NCI-H526 (cell line): ENCODE measurements around the gene SYT7.
"Not testable (repeated sequence)": the region's sequence is repeated elsewhere in the genome, so short reads cannot be mapped to it uniquely, and the experiment has no call there.

Source experiments
- DNase-seq, 2 experiments: peaks; one replicate each; lab custom pipeline; 2025; lab: John Stamatoyannopoulos, UW

The SYT7 gene

GRCh38 chr11:61581030-61581928 lies at the start of gene SYT7:
Gene SYT7 (minus strand): TSS chr11:61581076. CDS start chr11:61580820, 256 bp downstream.
- DNase-seq: peak; percentile 93 to 99

- DNase-seq: no peak
Measured at GRCh38 chr11:61630089-61630488, 49.2 kb upstream of the SYT7 start.

- DNase-seq: no peak
Measured at GRCh38 chr11:61629082-61629833, 48.4 kb upstream of the SYT7 start.

- DNase-seq: no peak
Measured at GRCh38 chr11:61628662-61628970, 47.7 kb upstream of the SYT7 start.

- peak; percentile 61 to 84 for DNase-seq
Measured at GRCh38 chr11:61627850-61628661, 47.2 kb upstream of the SYT7 start.

- peak; percentile 89 to 97 for DNase-seq
Measured at GRCh38 chr11:61626580-61627380, 45.9 kb upstream of the SYT7 start.

GRCh38 chr11:61625525-61625924 lies 44.6 kb upstream of the SYT7 start:
- no peak for DNase-seq

- DNase-seq: no peak
Measured at GRCh38 chr11:61621917-61622585, 41.2 kb upstream of the SYT7 start.

GRCh38 chr11:61619471-61620226 lies 38.8 kb upstream of the SYT7 start:
- no peak for DNase-seq

- no peak for DNase-seq
Measured at GRCh38 chr11:61618978-61619377, 38.1 kb upstream of the SYT7 start.

GRCh38 chr11:61617515-61617914 lies 36.6 kb upstream of the SYT7 start:
- DNase-seq: peak; percentile 87 to 90

- DNase-seq: no peak
Measured at GRCh38 chr11:61616434-61616833, 35.6 kb upstream of the SYT7 start.

- not testable (repeated sequence) for DNase-seq
Measured at GRCh38 chr11:61614782-61615181, 33.9 kb upstream of the SYT7 start.

GRCh38 chr11:61613870-61614269 lies 33.0 kb upstream of the SYT7 start:
- DNase-seq: no peak

GRCh38 chr11:61613051-61613450 lies 32.2 kb upstream of the SYT7 start:
- no peak for DNase-seq

GRCh38 chr11:61611309-61611708 lies 30.4 kb upstream of the SYT7 start:
- peak in 1 of 2 experiments; percentile 44 for DNase-seq

- peak in 1 of 2 experiments; percentile 58 for DNase-seq
Measured at GRCh38 chr11:61610905-61611304, 30.0 kb upstream of the SYT7 start.

- DNase-seq: peak; percentile 81 to 91
Measured at GRCh38 chr11:61609980-61610366, 29.1 kb upstream of the SYT7 start.

- peak in 1 of 2 experiments; percentile 30 for DNase-seq
Measured at GRCh38 chr11:61609000-61609979, 28.4 kb upstream of the SYT7 start.
